Transverse colon (tissue), 4 donors: Measurements from ENCODE around the gene NQO1. TPM values are rescaled to one million over a fixed set of nuclear protein-coding genes. Genes with fewer than 3 reads are reported as not detected.

Experiments used
- DNase-seq: peaks from one replicate; pipeline ENCODE4 v3.0.0-alpha.2; 2019
- H3K27ac ChIP-seq, 4 donors: fragments of 200-600 bp; sonication (generic); 2 replicates each; pipeline ENCODE4 v1.5.1; 2016 to 2018; ENCODE audit warnings: inconsistent platforms in 4 of 4
- H3K27me3 ChIP-seq: fragments of 200-600 bp; sonication (generic); 2 replicates; pipeline ENCODE4 v1.5.1; 2017; ENCODE audit warnings: inconsistent platforms
- H3K36me3 ChIP-seq, 4 donors: fragments of 200-600 bp; sonication (generic); 2 replicates each; pipeline ENCODE4 v1.5.1; 2017 to 2019; ENCODE audit warnings: inconsistent platforms in 4 of 4
- H3K4me1 ChIP-seq, 4 donors: fragments of 200-600 bp; sonication (generic); 2 replicates each; pipeline ENCODE4 v1.5.1; 2017 to 2020; ENCODE audit warnings: inconsistent platforms in 4 of 4
- H3K4me3 ChIP-seq, 4 donors: fragments of 200-600 bp; sonication (generic); 1 replicate in 1 of 4; 2 replicates in 3 of 4; pipeline versions ENCODE4 v1.5.1 to v1.6.1; 2017 to 2019; ENCODE audit warnings: inconsistent platforms in 4 of 4
- H3K9me3 ChIP-seq, 2 donors: fragments of 200-600 bp; sonication (generic); 2 replicates each; pipeline ENCODE4 v1.5.1; 2017 to 2019; ENCODE audit warnings: inconsistent platforms in 2 of 2
- CTCF ChIP-seq, 5 experiments: fragments of 200-600 bp in 3 of 5; fragments of 450-650 bp in 2 of 5; sonication (generic) in 3 of 5; IDR thresholded peaks; 1 replicate in 2 of 5; 2 replicates in 3 of 5; pipeline ENCODE4 v1.5.1; 2016 to 2017; ENCODE audit warnings: antibody characterized with exemption in 5 of 5, inconsistent platforms in 3 of 5, mild to moderate bottlenecking in 2 of 5, moderate library complexity in 1 of 5
- EP300 ChIP-seq: sonication (generic); formaldehyde crosslinking; IDR thresholded peaks from one replicate; pipeline ENCODE4 v1.6.1; 2017; ENCODE audit warnings: antibody characterized with exemption, low read depth
- POLR2A ChIP-seq: fragments of 450-650 bp; IDR thresholded peaks from one replicate; pipeline ENCODE4 v1.6.1; 2016; ENCODE audit warnings: antibody characterized with exemption, mild to moderate bottlenecking, moderate library complexity
- POLR2AphosphoS5 ChIP-seq, 3 donors: sonication (generic); formaldehyde crosslinking; IDR thresholded peaks; one replicate each; pipeline ENCODE4 v1.6.1; 2016; ENCODE audit warnings: antibody characterized with exemption in 3 of 3
- WGBS, 2 donors: methylation state at CpG; one replicate each; pipeline ENCODE4 v1.1.5; 2018; ENCODE audit warnings: low coverage in 1 of 2; 5-methylcytosine and 5-hydroxymethylcytosine counted together
- in situ Hi-C, 4 donors: fragments of 200-750 bp; cut with MboI; loops; one replicate each; pipeline versions ENCODE4 v1.15.0 to v1.15.1; 2017; ENCODE audit warnings: low sequenced_read_pairs in 3 of 4, low pct_ligation_motif_present in 1 of 4, low pct_unique_long_range_greater_than_20kb in 1 of 4
- intact Hi-C: fragments of 100-400 bp; cut with DNase I; formaldehyde crosslinking; loops from one replicate; pipeline ENCODE4 v1.15.1; 2023; ENCODE audit warnings: low total_unique reads
- total RNA-seq, 4 donors: library from RNA; depleted of rRNA; stranded (reverse); fragments of >200 nt; gene quantifications; one replicate each; pipeline ENCODE4 v1.1.0, GENCODE V29; 2016

The NQO1 gene
- total RNA-seq, 4 donors from 2014 or later = 9.0 to 296 (median 165) TPM

GRCh38 chr16:69691980-69692911 is 34.1 kb downstream of the NQO1 start:
- Histone ChIP-seq H3K27me3 (no peaks in the 10 kb centered on the region), H3K4me1 (no peaks in the 10 kb centered on the region), H3K27ac (peak overlapping the region in 2 of 4 donors; percentile 2 to 44), H3K4me3 (no peak overlapping the region), H3K36me3 (peaks cover 0 to 44% (median 17%) of the 10 kb centered on the region in 4 donors), H3K9me3 (no peaks in the 10 kb centered on the region)
- intact Hi-C loops (no loop called here), in situ Hi-C loops (no loop called here)
- WGBS, 2 donors = 40 to 77% methylated on average over 1 to 4 of the region's 4 CpGs
- DNase-seq = no peak
- TF ChIP-seq POLR2A (no peak), POLR2AphosphoS5 (IDR thresholded peaks at IDR 0.05) (no peak), CTCF (IDR thresholded peaks at IDR 0.05) (no peak), EP300 (no peak)

GRCh38 chr16:69688589-69688988 is 37.8 kb downstream of the NQO1 start:
- TF ChIP-seq CTCF (IDR thresholded peaks at IDR 0.05) (no peak), EP300 (no peak), POLR2A (no peak), POLR2AphosphoS5 (IDR thresholded peaks at IDR 0.05) (no peak)
- Histone ChIP-seq H3K27me3 (no peaks in the 10 kb centered on the region), H3K36me3 (peaks cover 0 to 32% (median 12%) of the 10 kb centered on the region in 4 donors)

DNA sequence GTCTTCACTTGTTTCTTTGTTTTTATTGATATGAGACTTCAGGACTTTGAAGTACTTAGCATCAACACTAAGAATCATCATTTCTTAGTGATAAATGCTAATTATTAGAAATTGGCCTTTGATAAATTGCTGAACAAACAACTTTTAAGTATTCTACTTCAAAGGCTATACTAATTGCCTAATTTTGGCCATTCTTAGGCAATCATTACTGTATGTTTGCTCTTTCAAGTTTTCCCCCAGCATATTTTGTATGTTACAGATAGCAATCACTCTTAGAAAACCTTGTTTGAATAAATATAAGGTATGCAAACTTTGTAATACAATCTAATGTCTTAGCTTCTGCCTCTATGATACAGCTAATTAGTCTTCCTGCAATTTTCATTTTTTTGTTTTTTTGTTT is 46.0 kb downstream of the NQO1 start:
- Histone ChIP-seq H3K36me3 (peaks cover 0 to 63% (median 30%) of the 10 kb centered on the region in 4 donors), H3K27me3 (no peaks in the 10 kb centered on the region), H3K27ac (no peak overlapping the region), H3K4me3 (no peak overlapping the region), H3K4me1 (no peaks in the 10 kb centered on the region), H3K9me3 (no peaks in the 10 kb centered on the region)
- TF ChIP-seq CTCF (IDR thresholded peaks at IDR 0.05) = no peak
- TF ChIP-seq POLR2AphosphoS5 (IDR thresholded peaks at IDR 0.05) = no peak
- no peak for TF ChIP-seq EP300
- no peak for TF ChIP-seq POLR2A
- in situ Hi-C loops = no loop called here
- DNase-seq = no peak
- intact Hi-C loops = no loop called here

More at GRCh38 chr16:69688589-69688988, 37.8 kb downstream of the NQO1 start:
- no peaks in the 10 kb centered on the region for H3K4me1 ChIP-seq
- intact Hi-C loops = no loop called here
- no peak for DNase-seq
- in situ Hi-C loops = no loop called here
- H3K9me3 ChIP-seq = no peaks in the 10 kb centered on the region
- H3K4me3 ChIP-seq = no peak overlapping the region
- 89 to 100% methylated on average over 2 of the region's 2 CpGs for WGBS, 2 donors
- H3K27ac ChIP-seq = no peak overlapping the region

DNA sequence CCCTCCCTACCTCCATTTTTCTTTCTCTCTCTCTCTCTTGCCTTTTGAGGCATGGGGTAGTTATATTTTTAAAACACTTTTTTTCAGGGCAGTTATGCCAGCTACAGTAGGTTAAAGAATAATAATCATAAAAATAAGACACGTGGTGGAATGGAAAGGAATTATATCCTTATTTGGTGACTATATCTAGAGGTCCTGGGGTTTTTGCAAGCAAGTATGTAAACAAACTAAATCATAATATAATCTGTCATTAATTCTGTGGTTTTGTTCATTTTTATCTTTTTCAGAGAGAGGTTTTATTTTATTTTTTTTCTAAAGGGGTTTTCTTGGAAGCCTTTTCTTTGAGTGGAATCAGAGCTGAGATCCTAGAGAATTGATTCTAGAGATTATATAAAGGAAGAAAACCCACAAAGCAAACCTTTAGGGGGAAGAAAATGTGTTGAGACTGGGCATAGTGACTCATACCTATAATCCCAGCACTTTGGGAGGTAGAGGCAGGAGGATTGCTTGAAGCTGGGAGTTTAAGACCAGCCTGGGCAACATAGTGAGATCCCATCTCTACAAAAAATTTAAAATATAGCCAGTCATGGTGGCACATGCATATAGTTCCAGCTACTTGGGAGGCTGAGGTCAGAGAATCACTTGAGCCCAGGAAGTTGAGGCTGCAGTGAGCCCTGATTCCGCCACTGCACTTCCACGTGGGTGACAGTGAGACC is 53.2 kb downstream of the NQO1 start:
- no peaks in the 10 kb centered on the region for H3K9me3 ChIP-seq
- peaks cover 0 to 48% (median 20%) of the 10 kb centered on the region in 4 donors for H3K36me3 ChIP-seq
- peaks cover 0 to 8% (median 0%) of the 10 kb centered on the region in 4 donors for H3K4me1 ChIP-seq
- DNase-seq = no peak
- no peak overlapping the region for H3K27ac ChIP-seq
- no peaks in the 10 kb centered on the region for H3K27me3 ChIP-seq
- in situ Hi-C loops = no loop called here
- TF ChIP-seq POLR2A (no peak), EP300 (no peak), POLR2AphosphoS5 (IDR thresholded peaks at IDR 0.05) (no peak), CTCF (IDR thresholded peaks at IDR 0.05) (no peak)
- H3K4me3 ChIP-seq = no peak overlapping the region
- WGBS, 2 donors = 29 to 79% methylated on average over 1 to 3 of the region's 3 CpGs
- intact Hi-C loops = no loop called here
